IPS-15b (cell line): Measurements from ENCODE around the gene OR51D1.
A peak's percentile ranks its signal among the peaks of the same experiment; 100 is the strongest.

ENCODE experiments used
- H3K27me3 ChIP-seq: one replicate; pipeline ENCODE4 v1.6.1; 2013; ENCODE audit warnings: low read length; ENCODE audit not compliant: control insufficient read depth, insufficient read depth
- H3K36me3 ChIP-seq: one replicate; pipeline ENCODE4 v1.6.1; 2013; ENCODE audit warnings: low read length; ENCODE audit not compliant: control insufficient read depth, insufficient read depth
- H3K4me1 ChIP-seq: one replicate; pipeline ENCODE4 v1.6.1; 2013; ENCODE audit warnings: mild to moderate bottlenecking, low read length; ENCODE audit not compliant: control insufficient read depth, insufficient read depth
- H3K4me3 ChIP-seq: one replicate; pipeline ENCODE4 v1.5.1; 2013; ENCODE audit warnings: low read depth, low read length
- H3K9ac ChIP-seq: one replicate; pipeline ENCODE4 v1.6.1; 2013; ENCODE audit warnings: low read depth, mild to moderate bottlenecking, low read length
- H3K9me3 ChIP-seq: one replicate; pipeline ENCODE4 v1.6.1; 2013; ENCODE audit warnings: mild to moderate bottlenecking, low read length; ENCODE audit not compliant: control insufficient read depth, insufficient read depth

The OR51D1 gene, protein sequence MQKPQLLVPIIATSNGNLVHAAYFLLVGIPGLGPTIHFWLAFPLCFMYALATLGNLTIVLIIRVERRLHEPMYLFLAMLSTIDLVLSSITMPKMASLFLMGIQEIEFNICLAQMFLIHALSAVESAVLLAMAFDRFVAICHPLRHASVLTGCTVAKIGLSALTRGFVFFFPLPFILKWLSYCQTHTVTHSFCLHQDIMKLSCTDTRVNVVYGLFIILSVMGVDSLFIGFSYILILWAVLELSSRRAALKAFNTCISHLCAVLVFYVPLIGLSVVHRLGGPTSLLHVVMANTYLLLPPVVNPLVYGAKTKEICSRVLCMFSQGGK

DNA sequence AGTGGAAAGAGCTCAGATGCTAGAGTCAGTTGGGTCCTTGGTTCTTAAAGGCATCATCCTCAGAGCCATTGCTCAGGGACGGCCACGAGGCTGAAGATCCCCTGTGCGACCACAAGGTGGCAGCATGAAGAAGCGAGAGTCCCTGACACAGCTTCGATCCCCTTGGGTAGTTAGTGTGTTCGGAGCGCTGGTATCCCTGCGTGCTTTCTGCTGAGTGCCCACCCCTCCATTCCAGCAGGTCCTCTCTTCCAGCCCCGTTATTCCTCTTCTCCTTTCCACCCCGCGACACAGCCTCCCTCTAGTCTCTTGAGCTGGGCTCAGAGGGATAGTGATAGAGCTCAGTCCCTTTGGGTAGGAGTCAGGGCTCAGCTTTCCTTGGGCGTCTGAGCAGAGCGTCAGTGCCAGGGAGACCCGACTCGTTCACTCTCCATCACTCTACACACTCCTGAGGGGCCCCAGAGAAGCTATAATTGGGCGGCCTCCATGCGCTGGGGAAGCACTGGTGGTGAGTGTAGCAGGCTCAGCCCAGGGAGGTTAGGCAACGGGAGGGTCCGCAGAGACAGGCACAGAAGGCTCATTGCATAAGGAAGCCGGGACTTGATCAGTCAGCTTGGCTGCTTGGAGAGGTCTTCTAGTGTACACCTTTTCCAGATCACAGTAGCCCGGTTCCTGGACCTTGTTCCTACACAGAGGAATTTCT lies at the start of gene OR51D1:
TSS of gene OR51D1 (plus strand) at position 516 of the 700 bp plus-strand sequence. CDS start 2,314 bp downstream, outside the sequence.
- peak within 1 kb of the TSS; percentile 36 for H3K4me3 ChIP-seq
- H3K9ac ChIP-seq: no peak within 1 kb of the TSS

DNA sequence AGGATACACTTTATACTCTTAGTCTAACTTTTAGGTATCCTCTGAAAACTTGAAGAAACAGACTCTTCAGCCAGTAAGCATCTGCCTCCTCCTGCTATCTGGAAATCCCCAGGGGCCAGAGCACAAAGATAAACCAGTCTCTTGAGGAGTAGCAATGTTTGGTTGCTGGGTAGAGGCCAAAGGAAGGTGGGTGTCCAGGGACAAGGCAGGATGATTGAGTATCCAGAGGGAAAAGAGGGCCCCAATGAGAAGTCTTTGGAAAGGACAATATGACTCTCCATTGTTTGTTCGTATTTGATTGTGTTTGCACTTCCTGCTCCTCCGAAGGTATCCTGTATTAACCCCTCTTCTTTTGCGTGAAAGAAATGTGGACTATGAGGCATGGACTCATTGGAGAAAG lies 48.3 kb upstream of the OR51D1 start:
- Histone ChIP-seq H3K9me3 (no peaks in the 10 kb centered on the region), H3K27me3 (no peaks in the 10 kb centered on the region), H3K36me3 (no peaks in the 10 kb centered on the region), H3K4me3 (no peak overlapping the region), H3K9ac (no peak overlapping the region), H3K4me1 (no peaks in the 10 kb centered on the region)

More for the DNA sequence above, at the start of gene OR51D1:
- Histone ChIP-seq H3K4me1 (no peaks in the 10 kb centered on the region), H3K27me3 (peaks cover 13% of the 10 kb centered on the region), H3K36me3 (no peaks in the 10 kb centered on the region), H3K9me3 (no peaks in the 10 kb centered on the region)

DNA sequence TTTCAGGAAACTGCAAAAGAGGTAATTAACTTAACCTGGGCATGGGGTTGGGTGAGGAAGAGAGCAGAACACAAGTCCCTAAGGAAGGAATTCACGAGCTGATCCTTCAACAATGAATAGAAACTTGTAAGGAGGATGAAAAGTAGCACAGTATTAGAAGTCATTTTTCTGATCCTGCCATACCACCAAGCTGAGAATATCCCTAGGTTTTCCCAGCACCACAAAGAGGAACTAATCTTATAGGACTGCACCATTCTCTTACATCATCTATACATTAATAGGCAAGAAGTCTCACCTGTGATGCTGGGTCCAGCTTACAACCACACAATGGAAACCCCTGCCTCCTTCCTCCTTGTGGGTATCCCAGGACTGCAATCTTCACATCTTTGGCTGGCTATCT lies 43.5 kb upstream of the OR51D1 start, which contains the start of gene OR52I1:
TSS of gene OR52I1 (plus strand) at position 301 of the 400 bp plus-strand sequence. CDS start at position 301, 0 bp downstream.
- no peaks in the 10 kb centered on the region for H3K36me3 ChIP-seq
- H3K4me1 ChIP-seq: no peaks in the 10 kb centered on the region
- no peak within 1 kb of the TSS for H3K4me3 ChIP-seq
- no peaks in the 10 kb centered on the region for H3K9me3 ChIP-seq
- H3K27me3 ChIP-seq: no peaks in the 10 kb centered on the region
- no peak within 1 kb of the TSS for H3K9ac ChIP-seq

DNA sequence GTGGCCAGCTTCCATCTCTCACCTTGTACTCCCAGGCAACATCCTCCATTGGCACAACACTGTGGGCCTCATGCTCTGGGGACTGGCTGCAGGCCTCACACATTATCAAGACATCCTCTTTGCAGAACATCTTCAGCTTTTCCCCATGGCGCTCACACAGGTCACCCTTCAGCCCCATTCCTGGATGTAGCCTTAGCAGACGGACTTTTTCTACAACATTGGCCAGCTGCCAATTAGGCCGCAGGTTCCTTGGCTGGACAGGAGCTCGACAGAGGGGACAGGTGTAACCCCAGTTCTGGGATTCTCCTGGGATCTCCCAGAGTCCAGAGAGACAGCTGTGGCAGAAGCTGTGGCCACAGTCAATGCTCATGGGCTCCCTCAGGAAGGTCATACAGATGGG lies 32.2 kb upstream of the OR51D1 start:
- peaks cover 4% of the 10 kb centered on the region for H3K36me3 ChIP-seq
- no peak overlapping the region for H3K4me3 ChIP-seq
- H3K27me3 ChIP-seq: peaks cover 3% of the 10 kb centered on the region
- peaks cover 5% of the 10 kb centered on the region for H3K4me1 ChIP-seq
- no peak overlapping the region for H3K9ac ChIP-seq
- no peaks in the 10 kb centered on the region for H3K9me3 ChIP-seq

DNA sequence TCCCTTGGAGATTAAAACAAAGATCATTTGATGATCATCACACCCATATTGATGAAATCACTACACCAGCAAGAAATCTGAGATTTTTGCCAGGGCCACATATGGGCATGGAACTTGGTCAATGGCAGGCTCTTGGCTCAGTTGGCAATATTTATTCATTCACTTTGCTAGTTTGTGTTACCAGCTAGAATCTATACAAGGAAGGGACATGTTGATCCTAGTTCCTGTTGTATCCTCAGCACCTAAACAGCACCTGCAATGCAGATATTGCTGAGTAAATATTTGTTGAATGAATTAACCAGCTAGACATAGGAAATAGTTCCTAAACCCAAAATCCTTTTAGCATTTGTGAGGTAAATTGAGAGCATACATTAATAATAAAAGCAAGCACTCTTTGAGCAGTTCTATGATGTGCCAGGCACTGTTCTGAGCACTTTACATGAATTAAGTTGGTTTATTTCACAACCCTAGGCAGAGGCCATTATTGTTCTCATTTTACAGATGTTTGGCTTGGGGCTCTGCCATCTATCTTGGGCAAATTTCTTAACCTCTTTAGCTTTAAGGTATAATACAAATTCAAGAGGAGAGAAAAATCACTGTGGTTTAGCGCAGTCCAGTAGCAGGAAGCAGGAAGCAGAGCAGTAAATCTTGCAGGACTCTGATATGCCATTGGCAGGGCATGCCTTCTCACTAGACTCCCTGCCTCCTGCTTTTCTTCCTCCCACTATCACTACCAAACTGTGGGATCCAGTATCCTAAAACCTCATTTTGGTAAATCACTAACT lies 30.9 kb upstream of the OR51D1 start:
- Histone ChIP-seq H3K27me3 (peaks cover 4% of the 10 kb centered on the region), H3K4me3 (no peak overlapping the region), H3K9me3 (no peaks in the 10 kb centered on the region), H3K4me1 (peaks cover 5% of the 10 kb centered on the region), H3K36me3 (no peaks in the 10 kb centered on the region), H3K9ac (no peak overlapping the region)

DNA sequence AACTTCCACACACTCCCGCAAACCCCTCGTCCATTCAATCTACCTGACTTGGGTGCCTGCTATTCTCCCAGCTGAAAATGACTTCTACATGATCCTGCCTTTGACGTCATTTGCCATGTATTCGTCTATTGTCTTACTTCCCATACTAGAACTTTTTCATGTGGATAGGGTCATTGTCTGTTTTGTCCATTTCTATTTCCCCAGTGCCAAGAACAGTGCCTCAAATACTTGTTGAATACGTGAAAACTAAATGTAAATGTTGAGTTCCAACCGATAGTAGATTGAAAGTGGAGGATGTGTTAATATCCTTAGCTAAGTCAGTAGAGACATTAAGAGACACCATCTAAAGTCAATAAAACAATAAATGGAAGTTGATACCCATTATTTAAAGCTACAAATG lies 30.2 kb upstream of the OR51D1 start:
- H3K4me1 ChIP-seq: peaks cover 5% of the 10 kb centered on the region
- H3K9me3 ChIP-seq: no peaks in the 10 kb centered on the region
- no peak overlapping the region for H3K9ac ChIP-seq
- peaks cover 4% of the 10 kb centered on the region for H3K27me3 ChIP-seq
- peak overlapping the region; percentile 75 for H3K4me3 ChIP-seq
- no peaks in the 10 kb centered on the region for H3K36me3 ChIP-seq

DNA sequence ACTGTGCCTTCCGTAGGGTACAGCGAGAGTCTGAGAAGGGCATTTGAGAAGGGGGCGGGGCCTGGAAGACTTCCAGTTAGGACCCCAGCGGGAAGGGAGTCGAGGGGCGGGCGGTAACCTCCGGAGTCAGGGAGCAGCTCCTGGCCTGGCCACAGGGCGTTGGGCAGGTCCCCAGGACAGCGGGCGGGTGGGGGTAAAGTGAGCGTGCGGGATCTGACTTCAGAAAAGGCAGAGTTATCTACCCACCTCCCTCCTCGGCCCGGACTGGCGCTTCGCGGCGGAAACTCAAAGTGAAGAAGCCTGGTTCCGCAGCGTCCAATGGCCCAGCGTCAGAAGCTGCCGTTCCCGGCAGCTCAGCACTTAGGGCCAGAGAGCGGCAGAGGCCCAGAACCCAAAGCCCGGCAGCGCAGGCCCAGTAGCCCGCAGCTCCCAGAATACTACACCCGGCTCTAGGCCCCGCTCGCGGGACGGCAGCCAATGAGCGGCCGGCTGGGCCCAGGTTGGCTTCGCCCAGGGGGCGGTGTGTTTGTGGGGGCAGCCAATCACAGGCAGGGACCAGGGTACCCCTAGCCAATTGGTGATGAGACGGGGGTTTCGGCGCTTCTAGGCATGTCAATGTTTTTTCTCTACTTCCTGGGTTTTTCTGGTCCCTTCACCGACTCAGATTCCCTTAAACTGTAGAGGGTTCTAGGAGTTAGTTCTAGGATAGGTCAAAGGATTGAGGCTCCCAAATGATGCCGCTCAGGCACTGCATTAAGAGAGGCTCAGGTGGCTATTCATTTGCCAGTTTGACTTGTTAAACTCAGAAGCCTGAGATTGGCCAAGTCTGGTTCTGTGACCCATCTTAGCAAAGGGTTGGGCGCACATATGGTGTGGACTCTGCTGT lies 29.3 kb upstream of the OR51D1 start, which contains the start of gene TRIM68:
TSS of gene TRIM68 (minus strand) at position 451 of the 886 bp plus-strand sequence. CDS start 2,727 bp downstream, outside the sequence.
- Histone ChIP-seq H3K4me1 (peaks cover 5% of the 10 kb centered on the region), H3K27me3 (peaks cover 4% of the 10 kb centered on the region), H3K4me3 (peak within 1 kb of the TSS; percentile 75), H3K9ac (peak within 1 kb of the TSS; percentile 62), H3K9me3 (no peaks in the 10 kb centered on the region), H3K36me3 (no peaks in the 10 kb centered on the region)

DNA sequence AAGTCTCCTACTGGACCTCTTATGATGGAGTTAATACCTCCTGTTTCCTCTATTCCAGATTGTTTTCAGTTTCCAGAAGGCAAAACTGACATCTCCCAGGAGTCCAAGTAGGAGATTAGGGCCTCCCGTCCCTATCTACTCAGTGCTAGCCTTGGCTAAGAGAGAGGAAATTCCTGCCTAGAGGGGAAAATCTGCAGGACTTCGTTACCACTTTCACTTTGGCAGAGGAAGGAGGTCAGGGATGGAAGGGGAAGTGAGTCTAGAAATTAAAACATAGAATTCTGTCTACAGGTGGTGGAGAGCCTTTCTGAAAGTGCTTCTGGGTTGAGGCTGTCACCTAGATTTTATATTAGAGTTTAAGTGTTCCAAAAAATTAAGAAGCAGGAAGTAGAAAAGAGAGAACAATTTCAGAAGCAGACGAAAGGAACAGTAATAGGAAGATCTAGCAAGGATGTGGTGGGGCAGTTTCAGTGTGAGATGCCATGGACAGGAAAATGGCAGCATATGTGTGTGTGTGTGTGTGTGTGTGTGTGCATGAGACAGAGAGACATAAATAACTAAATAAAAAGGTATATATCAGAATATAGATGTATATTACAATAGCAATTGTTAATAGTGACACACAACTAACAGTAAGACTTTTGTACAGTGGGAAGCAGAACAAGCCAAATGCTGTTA lies 26.9 kb upstream of the OR51D1 start:
- H3K4me3 ChIP-seq: no peak overlapping the region
- H3K36me3 ChIP-seq: no peaks in the 10 kb centered on the region
- peaks cover 5% of the 10 kb centered on the region for H3K4me1 ChIP-seq
- H3K9ac ChIP-seq: no peak overlapping the region
- H3K27me3 ChIP-seq: peaks cover 4% of the 10 kb centered on the region
- H3K9me3 ChIP-seq: no peaks in the 10 kb centered on the region

DNA sequence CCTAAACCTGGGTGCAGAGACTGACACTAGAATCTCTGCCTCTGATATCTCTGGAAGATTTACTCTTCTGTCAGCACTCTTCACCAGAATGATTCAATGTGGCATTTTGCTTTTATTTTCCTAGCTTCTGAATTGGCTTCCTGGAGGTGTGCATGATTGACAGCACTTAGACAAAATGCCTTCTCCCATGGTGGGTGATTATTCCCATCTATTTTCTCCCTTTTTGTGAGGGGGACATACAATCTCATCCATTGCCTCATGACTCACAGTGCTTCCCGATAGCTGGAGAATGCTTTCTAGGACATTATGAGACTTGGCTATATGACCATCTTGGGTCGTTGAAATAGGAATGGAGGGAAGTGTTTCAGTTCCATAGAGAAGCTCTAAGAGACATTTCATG lies 25.3 kb upstream of the OR51D1 start:
- Histone ChIP-seq H3K4me3 (no peak overlapping the region), H3K4me1 (peaks cover 4% of the 10 kb centered on the region), H3K27me3 (peaks cover 4% of the 10 kb centered on the region), H3K9me3 (no peaks in the 10 kb centered on the region), H3K9ac (no peak overlapping the region), H3K36me3 (no peaks in the 10 kb centered on the region)

DNA sequence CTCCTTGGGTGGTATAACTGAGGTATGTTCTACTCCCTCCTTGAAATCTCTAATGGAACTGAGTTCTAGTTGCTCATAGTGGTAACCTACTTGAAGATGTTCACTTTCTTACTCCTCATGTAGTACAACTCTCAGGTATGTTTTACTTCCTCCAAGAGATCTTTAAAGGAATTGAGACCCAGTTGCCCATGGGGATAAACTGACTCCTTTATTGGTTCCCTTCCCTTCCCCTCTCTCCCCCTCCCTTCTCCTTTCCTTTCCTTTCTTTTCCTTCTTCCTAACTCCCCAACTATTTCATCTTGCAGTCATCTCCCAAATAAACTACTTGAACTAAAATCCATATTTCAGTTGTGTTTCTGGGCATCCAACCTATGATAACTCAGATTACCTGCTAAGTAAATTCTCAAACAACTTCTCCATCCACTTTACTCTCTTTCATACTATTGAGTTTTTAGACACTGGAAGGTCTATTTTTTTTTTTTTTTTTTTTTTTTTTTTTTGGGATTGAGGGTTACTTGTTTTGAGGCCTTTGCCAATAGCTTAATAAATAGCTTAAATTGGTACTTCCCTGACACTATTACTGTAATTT lies 21.3 kb upstream of the OR51D1 start:
- no peaks in the 10 kb centered on the region for H3K4me1 ChIP-seq
- no peaks in the 10 kb centered on the region for H3K27me3 ChIP-seq
- no peaks in the 10 kb centered on the region for H3K9me3 ChIP-seq
- no peak overlapping the region for H3K9ac ChIP-seq
- no peaks in the 10 kb centered on the region for H3K36me3 ChIP-seq
- no peak overlapping the region for H3K4me3 ChIP-seq
